Breast epithelium (tissue), 4 donors: Measurements from ENCODE around the gene LZTFL1. TPM values are rescaled to one million over a fixed set of nuclear protein-coding genes. Genes with fewer than 3 reads are reported as not detected.

Experiments
- DNase-seq, 2 donors: peaks; one replicate each; pipeline ENCODE4 v3.0.0-alpha.2; 2019; ENCODE audit warnings: low spot score in 2 of 2
- H3K27ac ChIP-seq, 2 donors: fragments of 200-600 bp; sonication (generic) in 1 of 2; one replicate each; pipeline ENCODE4 v1.5.1; 2016 to 2019; ENCODE audit warnings: mild to moderate bottlenecking in 1 of 2
- H3K27me3 ChIP-seq, 2 donors: fragments of 200-600 bp; sonication (generic) in 1 of 2; one replicate each; pipeline versions ENCODE4 v1.5.1 to v1.6.0; 2017 to 2019; ENCODE audit warnings: control low read depth in 1 of 2, mild to moderate bottlenecking in 1 of 2
- H3K36me3 ChIP-seq: fragments of 200-600 bp; one replicate; pipeline ENCODE4 v1.5.1; 2019
- H3K4me1 ChIP-seq, 2 donors: fragments of 200-600 bp; sonication (generic); one replicate each; pipeline ENCODE4 v1.5.1; 2016 to 2019; ENCODE audit warnings: control low read depth in 1 of 2
- H3K4me3 ChIP-seq, 3 donors: fragments of 200-600 bp; sonication (generic); 1 replicate in 2 of 3; 2 replicates in 1 of 3; pipeline ENCODE4 v1.5.1; 2016 to 2019; ENCODE audit warnings: mild to moderate bottlenecking in 3 of 3, moderate library complexity in 2 of 3
- H3K9me3 ChIP-seq, 2 donors: fragments of 200-600 bp; sonication (generic) in 1 of 2; one replicate each; pipeline ENCODE4 v1.5.1; 2016 to 2019; ENCODE audit warnings: control low read depth in 1 of 2
- POLR2A ChIP-seq: fragments of 450-650 bp; IDR thresholded peaks from one replicate; pipeline ENCODE4 v1.6.1; 2016; ENCODE audit warnings: antibody characterized with exemption, mild to moderate bottlenecking, moderate library complexity
- POLR2AphosphoS5 ChIP-seq, 3 donors: sonication (generic); formaldehyde crosslinking; IDR thresholded peaks; one replicate each; pipeline ENCODE4 v1.6.1; 2017; ENCODE audit warnings: antibody characterized with exemption in 3 of 3
- intact Hi-C: fragments of 100-400 bp; cut with DNase I; formaldehyde crosslinking; loops from one replicate; pipeline ENCODE4 v1.15.1; 2023; ENCODE audit warnings: low total_unique reads
- total RNA-seq, 3 donors: library from RNA; depleted of rRNA; stranded (reverse); fragments of >200 nt; gene quantifications; one replicate each; pipeline ENCODE4 v1.1.0, GENCODE V29; 2016
- TF ChIP-seq, protein P1 (sequence below), 3 donors: fragments of 450-650 bp; IDR thresholded peaks; one replicate each; pipeline ENCODE4 v1.5.1; 2016 to 2017; ENCODE audit warnings: antibody characterized with exemption in 3 of 3, mild to moderate bottlenecking in 3 of 3, moderate library complexity in 3 of 3

Gene LZTFL1
- total RNA-seq, 3 donors from 2014 or later, result 17.0 to 39.2 (median 22.1) TPM

- Histone ChIP-seq H3K4me3 (no peak overlapping the region), H3K36me3 (no peaks in the 10 kb centered on the region), H3K9me3 (peaks cover 0 to 3% of the 10 kb centered on the region in 2 donors), H3K4me1 (peaks cover 0 to 5% of the 10 kb centered on the region in 2 donors), H3K27ac (no peak overlapping the region), H3K27me3 (no peaks in the 10 kb centered on the region)
- DNase-seq, result no peak
- TF ChIP-seq, protein P1, sequence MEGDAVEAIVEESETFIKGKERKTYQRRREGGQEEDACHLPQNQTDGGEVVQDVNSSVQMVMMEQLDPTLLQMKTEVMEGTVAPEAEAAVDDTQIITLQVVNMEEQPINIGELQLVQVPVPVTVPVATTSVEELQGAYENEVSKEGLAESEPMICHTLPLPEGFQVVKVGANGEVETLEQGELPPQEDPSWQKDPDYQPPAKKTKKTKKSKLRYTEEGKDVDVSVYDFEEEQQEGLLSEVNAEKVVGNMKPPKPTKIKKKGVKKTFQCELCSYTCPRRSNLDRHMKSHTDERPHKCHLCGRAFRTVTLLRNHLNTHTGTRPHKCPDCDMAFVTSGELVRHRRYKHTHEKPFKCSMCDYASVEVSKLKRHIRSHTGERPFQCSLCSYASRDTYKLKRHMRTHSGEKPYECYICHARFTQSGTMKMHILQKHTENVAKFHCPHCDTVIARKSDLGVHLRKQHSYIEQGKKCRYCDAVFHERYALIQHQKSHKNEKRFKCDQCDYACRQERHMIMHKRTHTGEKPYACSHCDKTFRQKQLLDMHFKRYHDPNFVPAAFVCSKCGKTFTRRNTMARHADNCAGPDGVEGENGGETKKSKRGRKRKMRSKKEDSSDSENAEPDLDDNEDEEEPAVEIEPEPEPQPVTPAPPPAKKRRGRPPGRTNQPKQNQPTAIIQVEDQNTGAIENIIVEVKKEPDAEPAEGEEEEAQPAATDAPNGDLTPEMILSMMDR (IDR thresholded peaks at IDR 0.05), result no peak
- intact Hi-C loops, result no loop called here
These were observed 27.6 kb downstream of the LZTFL1 start for GRCh38 chr3:45814322-45814721.

DNA sequence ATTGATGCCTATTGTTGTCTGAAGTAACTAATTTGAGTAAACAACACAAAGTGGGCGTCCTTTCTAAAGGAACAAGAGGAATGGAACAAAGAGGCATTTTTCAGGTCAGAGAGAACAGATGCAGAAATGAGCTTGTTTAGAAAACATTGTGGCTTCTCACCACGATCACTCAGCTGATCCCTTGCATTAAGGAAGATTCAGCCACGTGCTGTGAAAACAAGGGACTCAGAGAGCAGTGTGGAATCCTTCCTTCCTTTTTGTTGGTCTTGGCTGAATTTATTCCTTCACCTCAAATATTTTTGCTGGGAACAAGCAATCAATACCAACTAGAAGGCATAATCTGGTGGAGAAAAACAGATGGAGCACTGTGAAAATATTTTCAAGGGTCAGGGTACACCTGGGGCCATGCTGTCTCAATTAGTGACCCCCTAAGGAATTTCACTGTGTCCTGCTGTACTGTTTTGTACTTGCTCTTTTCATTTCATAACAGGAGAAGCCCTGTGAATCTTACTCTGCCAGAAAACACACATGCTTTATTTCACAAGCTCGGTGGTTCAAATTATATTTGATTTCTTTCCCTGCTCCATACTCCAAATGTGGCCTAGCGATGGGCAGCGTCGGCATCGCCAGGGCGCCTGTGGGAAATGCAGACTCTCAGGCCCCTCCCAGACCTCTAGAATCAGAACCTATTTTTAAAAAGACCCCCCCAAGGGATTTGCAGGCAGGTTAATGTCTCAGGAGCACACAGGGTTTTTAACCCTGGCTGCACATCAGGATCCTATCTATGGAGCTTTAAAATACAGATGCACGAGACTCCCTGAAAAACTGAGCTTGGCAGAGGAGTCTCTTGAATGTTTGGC, 34.0 kb downstream of the LZTFL1 start:
- intact Hi-C loops, result no loop called here
- Histone ChIP-seq H3K4me3 (no peak overlapping the region), H3K27ac (peak overlapping the region; percentile 20 to 60), H3K9me3 (no peaks in the 10 kb centered on the region), H3K27me3 (no peaks in the 10 kb centered on the region), H3K36me3 (no peaks in the 10 kb centered on the region), H3K4me1 (no peaks in the 10 kb centered on the region)
- TF ChIP-seq POLR2A (no peak), POLR2AphosphoS5 (IDR thresholded peaks at IDR 0.05) (no peak)
- TF ChIP-seq, protein P1 (IDR thresholded peaks at IDR 0.05), result no peak
- DNase-seq, result no peak

DNA sequence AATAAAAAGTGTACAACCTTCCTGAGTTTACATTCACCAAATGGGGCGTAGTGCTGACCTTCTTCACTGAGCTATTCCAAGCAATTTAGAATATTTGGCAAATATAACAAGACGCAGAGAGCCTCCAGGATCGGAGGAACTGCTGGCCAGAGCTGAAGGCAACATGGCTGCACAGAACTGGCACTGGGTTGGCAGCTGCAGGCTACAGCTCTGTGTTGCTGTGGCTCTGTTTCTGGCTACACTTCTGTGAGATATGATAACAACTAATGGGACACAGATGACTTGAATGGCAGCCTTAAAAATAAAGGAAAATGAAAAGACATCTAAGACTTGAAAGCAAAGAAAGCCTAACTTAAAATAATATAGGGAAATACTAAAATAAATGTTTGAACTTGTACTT, 34.8 kb downstream of the LZTFL1 start:
- Histone ChIP-seq H3K4me3 (no peak overlapping the region), H3K36me3 (no peaks in the 10 kb centered on the region), H3K27ac (peak overlapping the region in 1 of 2 donors; percentile 60), H3K27me3 (no peaks in the 10 kb centered on the region), H3K9me3 (no peaks in the 10 kb centered on the region), H3K4me1 (no peaks in the 10 kb centered on the region)
- intact Hi-C loops, result no loop called here
- TF ChIP-seq, protein P1 (IDR thresholded peaks at IDR 0.05), result no peak
- TF ChIP-seq POLR2A (no peak), POLR2AphosphoS5 (IDR thresholded peaks at IDR 0.05) (no peak)
- DNase-seq, result no peak

DNA sequence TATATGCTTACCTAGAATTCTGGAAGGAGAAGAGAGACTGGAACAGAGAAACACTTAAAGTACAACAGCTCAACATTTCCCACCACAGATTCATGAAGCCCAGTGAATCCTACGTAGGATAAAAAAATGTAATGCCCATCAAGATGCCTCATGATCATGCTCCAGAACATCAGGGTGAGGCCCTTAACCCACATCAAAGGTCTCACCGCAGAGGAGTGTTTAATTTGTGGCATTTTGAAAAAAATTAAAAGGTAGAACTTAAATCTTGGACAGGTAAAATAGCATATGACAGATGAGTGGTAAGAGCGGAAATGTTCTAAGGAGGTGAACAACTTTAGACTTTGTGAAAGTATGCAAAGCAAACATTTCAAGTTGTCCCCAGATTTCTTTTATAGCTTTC, 35.8 kb downstream of the LZTFL1 start:
- H3K4me1 ChIP-seq, result no peaks in the 10 kb centered on the region
- no peaks in the 10 kb centered on the region for H3K36me3 ChIP-seq
- H3K4me3 ChIP-seq, result no peak overlapping the region
- no peak overlapping the region for H3K27ac ChIP-seq
- no peak for DNase-seq
- TF ChIP-seq POLR2AphosphoS5 (IDR thresholded peaks at IDR 0.05) (no peak), POLR2A (no peak)
- TF ChIP-seq, protein P1 (IDR thresholded peaks at IDR 0.05), result no peak
- H3K27me3 ChIP-seq, result no peaks in the 10 kb centered on the region
- intact Hi-C loops, result no loop called here
- no peaks in the 10 kb centered on the region for H3K9me3 ChIP-seq

DNA sequence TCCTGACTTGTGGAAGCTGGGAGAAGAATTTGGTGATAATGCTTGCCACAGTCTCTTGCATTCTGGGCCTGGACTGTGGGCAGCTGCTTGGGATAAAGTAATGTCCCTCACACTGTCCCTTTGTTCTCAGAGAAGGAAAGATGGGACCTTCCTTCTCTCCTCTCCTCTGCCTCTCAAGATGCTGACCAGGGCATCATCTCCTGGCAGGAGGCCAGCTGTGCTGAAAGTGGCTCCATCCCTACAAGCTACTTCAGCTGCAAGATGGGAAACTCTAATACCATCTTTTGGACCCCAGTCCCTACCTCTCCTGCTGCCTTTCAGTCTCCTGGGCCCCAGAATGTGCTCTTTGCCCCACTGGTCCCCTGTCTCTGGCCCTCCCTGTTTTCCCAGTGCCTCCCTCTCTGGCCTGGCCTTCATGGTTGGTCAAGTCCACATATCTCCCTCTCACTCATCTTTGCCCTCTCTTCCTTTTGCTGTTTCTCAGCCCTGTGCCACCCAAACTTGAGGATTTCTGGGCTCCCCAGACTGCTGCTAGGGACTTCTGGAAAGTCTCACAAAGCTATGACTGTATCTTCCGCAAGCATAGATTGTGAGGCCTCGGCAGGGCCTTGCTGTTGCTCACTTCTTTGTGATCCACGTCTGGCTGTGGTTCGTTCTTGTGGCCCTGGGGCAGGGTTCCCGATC, 38.5 kb downstream of the LZTFL1 start:
- Histone ChIP-seq H3K36me3 (no peaks in the 10 kb centered on the region), H3K9me3 (no peaks in the 10 kb centered on the region), H3K4me3 (no peak overlapping the region), H3K27ac (no peak overlapping the region), H3K4me1 (no peaks in the 10 kb centered on the region), H3K27me3 (no peaks in the 10 kb centered on the region)
- no peak for DNase-seq
- intact Hi-C loops, result no loop called here
- no peak for TF ChIP-seq POLR2A
- TF ChIP-seq POLR2AphosphoS5 (IDR thresholded peaks at IDR 0.05), result no peak
